Tibial nerve (tissue), 3 donors: Measurements from ENCODE around the gene PSTPIP1.

Source experiments
- POLR2A ChIP-seq, 2 donors: fragments of 450-650 bp; IDR thresholded peaks; one replicate each; pipeline ENCODE4 v1.6.1; 2017; ENCODE audit warnings: antibody characterized with exemption in 2 of 2, mild to moderate bottlenecking in 2 of 2, moderate library complexity in 2 of 2
- TF ChIP-seq, protein P1 (sequence below), 5 experiments: fragments of 200-600 bp in 3 of 5; fragments of 450-650 bp in 2 of 5; sonication (generic) in 3 of 5; IDR thresholded peaks; one replicate each; pipeline ENCODE4 v1.5.1; 2016 to 2019; ENCODE audit warnings: antibody characterized with exemption in 5 of 5, mild to moderate bottlenecking in 3 of 5, moderate library complexity in 2 of 5

DNA sequence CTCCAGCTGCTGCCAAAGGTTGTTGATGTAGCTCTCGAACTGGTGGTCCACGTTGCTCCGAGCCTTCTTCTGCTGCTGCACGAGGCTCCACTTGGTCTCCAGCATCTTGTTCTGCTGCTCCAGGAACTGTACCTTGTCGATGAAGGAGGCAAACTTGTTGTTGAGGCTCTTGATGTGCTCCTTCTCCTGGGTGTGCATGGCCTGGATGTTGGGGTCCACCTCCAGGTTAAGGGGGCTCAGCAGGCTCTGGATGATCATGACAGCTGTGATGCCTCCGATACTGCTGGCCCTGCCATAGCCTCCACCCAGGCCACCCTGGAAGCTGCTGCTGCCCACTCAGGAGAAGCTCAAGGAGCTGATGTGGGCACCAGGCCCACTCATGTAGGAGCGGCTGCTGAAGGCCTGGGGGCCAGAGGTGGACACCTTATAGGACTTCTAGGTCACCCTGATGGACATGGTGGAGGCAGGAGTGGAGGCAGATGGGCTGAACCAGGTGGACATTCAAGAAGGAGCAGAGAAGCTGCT is 14.9 kb upstream of the PSTPIP1 start:
- TF ChIP-seq, protein P1, sequence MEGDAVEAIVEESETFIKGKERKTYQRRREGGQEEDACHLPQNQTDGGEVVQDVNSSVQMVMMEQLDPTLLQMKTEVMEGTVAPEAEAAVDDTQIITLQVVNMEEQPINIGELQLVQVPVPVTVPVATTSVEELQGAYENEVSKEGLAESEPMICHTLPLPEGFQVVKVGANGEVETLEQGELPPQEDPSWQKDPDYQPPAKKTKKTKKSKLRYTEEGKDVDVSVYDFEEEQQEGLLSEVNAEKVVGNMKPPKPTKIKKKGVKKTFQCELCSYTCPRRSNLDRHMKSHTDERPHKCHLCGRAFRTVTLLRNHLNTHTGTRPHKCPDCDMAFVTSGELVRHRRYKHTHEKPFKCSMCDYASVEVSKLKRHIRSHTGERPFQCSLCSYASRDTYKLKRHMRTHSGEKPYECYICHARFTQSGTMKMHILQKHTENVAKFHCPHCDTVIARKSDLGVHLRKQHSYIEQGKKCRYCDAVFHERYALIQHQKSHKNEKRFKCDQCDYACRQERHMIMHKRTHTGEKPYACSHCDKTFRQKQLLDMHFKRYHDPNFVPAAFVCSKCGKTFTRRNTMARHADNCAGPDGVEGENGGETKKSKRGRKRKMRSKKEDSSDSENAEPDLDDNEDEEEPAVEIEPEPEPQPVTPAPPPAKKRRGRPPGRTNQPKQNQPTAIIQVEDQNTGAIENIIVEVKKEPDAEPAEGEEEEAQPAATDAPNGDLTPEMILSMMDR (IDR thresholded peaks at IDR 0.05), result no peak
- no peak for TF ChIP-seq POLR2A (IDR thresholded peaks at IDR 0.05)
